GM19043 (cell line): ENCODE results near the gene ZDHHC24.
"Not testable (repeated sequence)": the region's sequence is repeated elsewhere in the genome, so short reads cannot be mapped to it uniquely, and the experiment has no call there.

Experiments
- ATAC-seq: cut with Tn5 transposase; IDR thresholded peaks from one replicate; pipeline ENCODE4 v1.9.1; 2021; ENCODE audit warnings: low read depth; ENCODE audit not compliant: unreplicated experiment

The ZDHHC24 gene

GRCh38 chr11:66545701-66546367, at the start of gene ZDHHC24:
Gene ZDHHC24 (minus strand): TSS chr11:66546048. CDS start chr11:66546003, 45 bp downstream.
- ATAC-seq = peak; percentile 78

GRCh38 chr11:66595245-66595904, 49.5 kb upstream of the ZDHHC24 start:
- ATAC-seq = no peak

GRCh38 chr11:66593650-66594049, 47.8 kb upstream of the ZDHHC24 start:
- no peak for ATAC-seq

- no peak for ATAC-seq
Measured at GRCh38 chr11:66593303-66593635, 47.4 kb upstream of the ZDHHC24 start.

GRCh38 chr11:66592457-66593302, 46.8 kb upstream of the ZDHHC24 start, which contains the start of the genes CCDC87 and CCS:
Gene CCDC87 (minus strand): TSS chr11:66593063. CDS start chr11:66593015, 48 bp downstream.
Gene CCS (plus strand): TSS chr11:66593185. CDS start chr11:66593262, 77 bp downstream.
- peak; percentile 85 for ATAC-seq

GRCh38 chr11:66591175-66591574, 45.3 kb upstream of the ZDHHC24 start:
- ATAC-seq = no peak

GRCh38 chr11:66589996-66590675, 44.3 kb upstream of the ZDHHC24 start:
- no peak for ATAC-seq

- not testable (repeated sequence) for ATAC-seq
Measured at GRCh38 chr11:66589315-66589714, 43.5 kb upstream of the ZDHHC24 start.

- no peak for ATAC-seq
Measured at GRCh38 chr11:66586136-66586535, 40.3 kb upstream of the ZDHHC24 start.

- not testable (repeated sequence) for ATAC-seq
Measured at GRCh38 chr11:66585447-66585846, 39.6 kb upstream of the ZDHHC24 start.

- not testable (repeated sequence) for ATAC-seq
Measured at GRCh38 chr11:66582565-66583147, 36.8 kb upstream of the ZDHHC24 start.

- ATAC-seq = no peak
Measured at GRCh38 chr11:66581261-66581660, 35.4 kb upstream of the ZDHHC24 start.

GRCh38 chr11:66580803-66581202, 35.0 kb upstream of the ZDHHC24 start:
- ATAC-seq = no peak

GRCh38 chr11:66579017-66579606, 33.3 kb upstream of the ZDHHC24 start:
- no peak for ATAC-seq

- no peak for ATAC-seq
Measured at GRCh38 chr11:66570850-66571180, 25.0 kb upstream of the ZDHHC24 start.

- ATAC-seq = no peak
Measured at GRCh38 chr11:66570079-66570849, 24.4 kb upstream of the ZDHHC24 start.

- no peak for ATAC-seq
Measured at GRCh38 chr11:66569076-66569475, 23.2 kb upstream of the ZDHHC24 start.

GRCh38 chr11:66568124-66568916, 22.5 kb upstream of the ZDHHC24 start, which contains the start of gene CTSF:
Gene CTSF (minus strand): TSS chr11:66568606. CDS start chr11:66568486, 120 bp downstream.
- ATAC-seq = no peak
